HG03342 (cell line): Measurements from ENCODE around the gene GFPT2.

Experiments
- ATAC-seq: cut with Tn5 transposase; IDR thresholded peaks from one replicate; pipeline ENCODE4 v1.9.1; 2021; ENCODE audit warnings: mild to moderate bottlenecking, moderate library complexity; ENCODE audit not compliant: unreplicated experiment

The GFPT2 gene

GRCh38 chr5:180289966-180290365 is 63.2 kb downstream of the GFPT2 start:
- ATAC-seq: no peak

- ATAC-seq: no peak
Observed at GRCh38 chr5:180289433-180289832, 63.7 kb downstream of the GFPT2 start.

- ATAC-seq: no peak
Observed at GRCh38 chr5:180287868-180288267, 65.3 kb downstream of the GFPT2 start.

- ATAC-seq: no peak
Observed at GRCh38 chr5:180287404-180287803, 65.7 kb downstream of the GFPT2 start.

GRCh38 chr5:180284149-180284548 is 69.0 kb downstream of the GFPT2 start:
- no peak for ATAC-seq

- no peak for ATAC-seq
Observed at GRCh38 chr5:180283026-180283615, 70.0 kb downstream of the GFPT2 start.

GRCh38 chr5:180282281-180282680 is 70.9 kb downstream of the GFPT2 start:
- no peak for ATAC-seq

GRCh38 chr5:180281706-180282105 is 71.4 kb downstream of the GFPT2 start:
- no peak for ATAC-seq

GRCh38 chr5:180274695-180275094 is 78.4 kb downstream of the GFPT2 start:
- no peak for ATAC-seq

GRCh38 chr5:180271221-180271620 is 81.9 kb downstream of the GFPT2 start:
- no peak for ATAC-seq

GRCh38 chr5:180259260-180259611 is 93.9 kb downstream of the GFPT2 start:
- ATAC-seq: no peak

GRCh38 chr5:180253036-180253824 is 99.9 kb downstream of the GFPT2 start:
- no peak for ATAC-seq

GRCh38 chr5:180251887-180252286 is 101.2 kb downstream of the GFPT2 start:
- no peak for ATAC-seq

GRCh38 chr5:180251141-180251540 is 102.0 kb downstream of the GFPT2 start:
- ATAC-seq: no peak
